SK-N-SH treated with all-trans-retinoic acid at 6 μM for 48 hours (cell line): ENCODE measurements around the gene NEDD1.
A peak's percentile ranks its signal among the peaks of the same experiment; 100 is the strongest.

ENCODE experiments used
- ATAC-seq: fragments of 200-7000 bp; cut with Tn5 transposase; 3 replicates; pipeline ENCODE4 v1.9.1; 2020; ENCODE audit warnings: mild to moderate bottlenecking, moderate library complexity
- ARNTL ChIP-seq: fragments of 450-650 bp; formaldehyde crosslinking; IDR thresholded peaks from 2 replicates; pipeline ENCODE4 v1.5.0; 2020; ENCODE audit warnings: low read depth, mild to moderate bottlenecking, moderate library complexity, borderline replicate concordance
- CREB5 ChIP-seq: fragments of 250-450 bp; sonication (Bioruptor Pico); IDR thresholded peaks from 2 replicates; pipeline ENCODE4 v1.5.1; 2020; ENCODE audit warnings: low read depth, mild to moderate bottlenecking, moderate library complexity
- ESRRG ChIP-seq: fragments of 250-450 bp; sonication (Bioruptor Pico); IDR thresholded peaks from 2 replicates; pipeline ENCODE4 v1.6.1; 2021; ENCODE audit warnings: mild to moderate bottlenecking
- GLIS3 ChIP-seq: fragments of 250-450 bp; sonication (Bioruptor Pico); IDR thresholded peaks from 2 replicates; pipeline ENCODE4 v1.5.0; 2020; ENCODE audit warnings: mild to moderate bottlenecking, moderate library complexity
- ISL1 ChIP-seq: fragments of 250-450 bp; sonication (Bioruptor Pico); IDR thresholded peaks from 2 replicates; pipeline ENCODE4 v2.1.2; 2022; ENCODE audit warnings: mild to moderate bottlenecking, moderate library complexity
- OSR1 ChIP-seq: fragments of 250-450 bp; sonication (Bioruptor Pico); IDR thresholded peaks from 2 replicates; pipeline ENCODE4 v1.8.0; 2022; ENCODE audit warnings: moderate library complexity, mild to moderate bottlenecking, inconsistent platforms
- POU6F1 ChIP-seq: fragments of 250-450 bp; sonication (Bioruptor Pico); IDR thresholded peaks from 2 replicates; pipeline ENCODE4 v1.8.0; 2021; ENCODE audit warnings: low read depth, mild to moderate bottlenecking, moderate library complexity, borderline replicate concordance
- PPARA ChIP-seq: fragments of 250-450 bp; sonication (Bioruptor Pico); IDR thresholded peaks from 2 replicates; pipeline ENCODE4 v1.5.0; 2020; ENCODE audit warnings: mild to moderate bottlenecking, borderline replicate concordance
- RARB ChIP-seq: fragments of 250-450 bp; sonication (Bioruptor Pico); IDR thresholded peaks from 2 replicates; pipeline ENCODE4 v1.8.0; 2021; ENCODE audit warnings: mild to moderate bottlenecking, moderate library complexity
- SNAI2 ChIP-seq: fragments of 250-450 bp; sonication (Bioruptor Pico); IDR thresholded peaks from 2 replicates; pipeline ENCODE4 v1.5.0; 2020; ENCODE audit warnings: mild to moderate bottlenecking, moderate library complexity
- TCF4 ChIP-seq: fragments of 250-450 bp; sonication (Bioruptor Pico); IDR thresholded peaks from 2 replicates; pipeline ENCODE4 v1.8.0; 2021; ENCODE audit warnings: mild to moderate bottlenecking, moderate library complexity, borderline replicate concordance
- TOX ChIP-seq: fragments of 250-450 bp; sonication (Bioruptor Pico); IDR thresholded peaks from 2 replicates; pipeline ENCODE4 v1.8.0; 2021; ENCODE audit warnings: mild to moderate bottlenecking, moderate library complexity, borderline replicate concordance
- ZC3H10 ChIP-seq: fragments of 250-450 bp; sonication (Bioruptor Pico); IDR thresholded peaks from 2 replicates; pipeline ENCODE4 v1.5.1; 2021; ENCODE audit warnings: mild to moderate bottlenecking, moderate library complexity
- ZFP30 ChIP-seq: fragments of 450-650 bp; formaldehyde crosslinking; IDR thresholded peaks from 2 replicates; pipeline ENCODE4 v1.5.0; 2022; ENCODE audit warnings: mild to moderate bottlenecking, moderate library complexity
- ZNF565 ChIP-seq: fragments of 450-650 bp; formaldehyde crosslinking; conservative IDR thresholded peaks from 2 replicates; pipeline ENCODE4 v1.5.0; 2020; ENCODE audit warnings: low read depth, mild to moderate bottlenecking, moderate library complexity
- ZNF70 ChIP-seq: fragments of 450-650 bp; formaldehyde crosslinking; IDR thresholded peaks from 2 replicates; pipeline ENCODE4 v1.5.0; 2020; ENCODE audit warnings: mild to moderate bottlenecking, moderate library complexity
- ZNF8 ChIP-seq: fragments of 450-650 bp; formaldehyde crosslinking; IDR thresholded peaks from 2 replicates; pipeline ENCODE4 v1.5.0; 2020; ENCODE audit warnings: mild to moderate bottlenecking, moderate library complexity
- TF ChIP-seq, protein P1 (sequence below): fragments of 250-450 bp; sonication (Bioruptor Pico); IDR thresholded peaks from 2 replicates; pipeline ENCODE4 v1.8.0; 2020; ENCODE audit warnings: mild to moderate bottlenecking, moderate library complexity, borderline replicate concordance
- TF ChIP-seq, protein P2 (sequence below): fragments of 250-450 bp; sonication (Bioruptor Pico); IDR thresholded peaks from 2 replicates; pipeline ENCODE4 v1.5.0; 2020; ENCODE audit warnings: mild to moderate bottlenecking, moderate library complexity

The NEDD1 gene

GRCh38 chr12:96902076-96902475 lies 5.0 kb upstream of the NEDD1 start:
- TF ChIP-seq GLIS3 = no peak
- TF ChIP-seq ISL1 (CRISPR knock-in tag) = no peak
- TF ChIP-seq ZC3H10 (CRISPR knock-in tag) = no peak
- TF ChIP-seq, protein P1, sequence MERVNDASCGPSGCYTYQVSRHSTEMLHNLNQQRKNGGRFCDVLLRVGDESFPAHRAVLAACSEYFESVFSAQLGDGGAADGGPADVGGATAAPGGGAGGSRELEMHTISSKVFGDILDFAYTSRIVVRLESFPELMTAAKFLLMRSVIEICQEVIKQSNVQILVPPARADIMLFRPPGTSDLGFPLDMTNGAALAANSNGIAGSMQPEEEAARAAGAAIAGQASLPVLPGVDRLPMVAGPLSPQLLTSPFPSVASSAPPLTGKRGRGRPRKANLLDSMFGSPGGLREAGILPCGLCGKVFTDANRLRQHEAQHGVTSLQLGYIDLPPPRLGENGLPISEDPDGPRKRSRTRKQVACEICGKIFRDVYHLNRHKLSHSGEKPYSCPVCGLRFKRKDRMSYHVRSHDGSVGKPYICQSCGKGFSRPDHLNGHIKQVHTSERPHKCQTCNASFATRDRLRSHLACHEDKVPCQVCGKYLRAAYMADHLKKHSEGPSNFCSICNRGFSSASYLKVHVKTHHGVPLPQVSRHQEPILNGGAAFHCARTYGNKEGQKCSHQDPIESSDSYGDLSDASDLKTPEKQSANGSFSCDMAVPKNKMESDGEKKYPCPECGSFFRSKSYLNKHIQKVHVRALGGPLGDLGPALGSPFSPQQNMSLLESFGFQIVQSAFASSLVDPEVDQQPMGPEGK = no peak
- no peak for TF ChIP-seq ZNF8 (CRISPR knock-in tag)
- TF ChIP-seq, protein P2, sequence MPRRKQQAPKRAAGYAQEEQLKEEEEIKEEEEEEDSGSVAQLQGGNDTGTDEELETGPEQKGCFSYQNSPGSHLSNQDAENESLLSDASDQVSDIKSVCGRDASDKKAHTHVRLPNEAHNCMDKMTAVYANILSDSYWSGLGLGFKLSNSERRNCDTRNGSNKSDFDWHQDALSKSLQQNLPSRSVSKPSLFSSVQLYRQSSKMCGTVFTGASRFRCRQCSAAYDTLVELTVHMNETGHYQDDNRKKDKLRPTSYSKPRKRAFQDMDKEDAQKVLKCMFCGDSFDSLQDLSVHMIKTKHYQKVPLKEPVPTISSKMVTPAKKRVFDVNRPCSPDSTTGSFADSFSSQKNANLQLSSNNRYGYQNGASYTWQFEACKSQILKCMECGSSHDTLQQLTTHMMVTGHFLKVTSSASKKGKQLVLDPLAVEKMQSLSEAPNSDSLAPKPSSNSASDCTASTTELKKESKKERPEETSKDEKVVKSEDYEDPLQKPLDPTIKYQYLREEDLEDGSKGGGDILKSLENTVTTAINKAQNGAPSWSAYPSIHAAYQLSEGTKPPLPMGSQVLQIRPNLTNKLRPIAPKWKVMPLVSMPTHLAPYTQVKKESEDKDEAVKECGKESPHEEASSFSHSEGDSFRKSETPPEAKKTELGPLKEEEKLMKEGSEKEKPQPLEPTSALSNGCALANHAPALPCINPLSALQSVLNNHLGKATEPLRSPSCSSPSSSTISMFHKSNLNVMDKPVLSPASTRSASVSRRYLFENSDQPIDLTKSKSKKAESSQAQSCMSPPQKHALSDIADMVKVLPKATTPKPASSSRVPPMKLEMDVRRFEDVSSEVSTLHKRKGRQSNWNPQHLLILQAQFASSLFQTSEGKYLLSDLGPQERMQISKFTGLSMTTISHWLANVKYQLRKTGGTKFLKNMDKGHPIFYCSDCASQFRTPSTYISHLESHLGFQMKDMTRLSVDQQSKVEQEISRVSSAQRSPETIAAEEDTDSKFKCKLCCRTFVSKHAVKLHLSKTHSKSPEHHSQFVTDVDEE = no peak
- no peak for TF ChIP-seq PPARA (CRISPR knock-in tag)
- no peak for TF ChIP-seq ZNF70 (CRISPR knock-in tag)
- peak; percentile 41; the same call in 2 of the 3 replicates for ATAC-seq

DNA sequence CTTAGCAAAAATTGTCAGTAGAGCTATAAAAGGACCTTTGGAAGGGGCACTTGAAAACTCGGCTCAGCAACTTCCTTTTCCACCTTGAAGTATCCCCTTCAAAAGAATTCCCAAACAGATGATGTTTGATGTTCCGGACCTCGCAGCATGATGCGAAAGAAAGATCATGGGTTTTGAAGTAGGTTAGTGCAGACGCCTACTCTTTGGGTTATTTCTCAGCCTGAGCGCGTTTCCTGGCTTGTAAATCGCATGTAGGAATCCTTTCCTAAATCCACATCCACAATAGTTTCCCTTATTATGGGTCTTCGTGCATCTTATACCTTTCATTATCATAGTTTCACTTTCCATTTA lies 584 bp upstream of the NEDD1 start:
- TF ChIP-seq TCF4 (CRISPR knock-in tag) (no peak), ESRRG (no peak), POU6F1 (CRISPR knock-in tag) (no peak), TOX (CRISPR knock-in tag) (no peak), ZC3H10 (CRISPR knock-in tag) (no peak), CREB5 (CRISPR knock-in tag) (no peak), ARNTL (no peak), SNAI2 (CRISPR knock-in tag) (no peak), ZFP30 (CRISPR knock-in tag) (no peak), GLIS3 (no peak), ZNF70 (CRISPR knock-in tag) (no peak), PPARA (CRISPR knock-in tag) (no peak), OSR1 (no peak), RARB (CRISPR knock-in tag) (no peak), ZNF8 (CRISPR knock-in tag) (no peak)
- TF ChIP-seq, protein P2 = no peak
- no peak for ATAC-seq

GRCh38 chr12:96907671-96908422 lies 790 bp downstream of the NEDD1 start:
- ATAC-seq = peak; percentile 72
- TF ChIP-seq ZFP30 (CRISPR knock-in tag) (no peak), ZNF565 (CRISPR knock-in tag) (no peak)
- TF ChIP-seq, protein P2 = no peak
